AG09319 (cell line): ENCODE data around the gene OPCML.

Experiments
- DNase-seq: peaks from one replicate; pipeline ENCODE4 v3.0.0-alpha.2; 2010; ENCODE audit warnings: low read depth; ENCODE audit errors: extremely low read depth
- TF ChIP-seq, protein P1 (sequence below): IDR thresholded peaks from 2 replicates; pipeline ENCODE4 v1.5.1; 2011; ENCODE audit warnings: low read depth, mild to moderate bottlenecking, inconsistent platforms, low read length, moderate library complexity

Gene OPCML

DNA sequence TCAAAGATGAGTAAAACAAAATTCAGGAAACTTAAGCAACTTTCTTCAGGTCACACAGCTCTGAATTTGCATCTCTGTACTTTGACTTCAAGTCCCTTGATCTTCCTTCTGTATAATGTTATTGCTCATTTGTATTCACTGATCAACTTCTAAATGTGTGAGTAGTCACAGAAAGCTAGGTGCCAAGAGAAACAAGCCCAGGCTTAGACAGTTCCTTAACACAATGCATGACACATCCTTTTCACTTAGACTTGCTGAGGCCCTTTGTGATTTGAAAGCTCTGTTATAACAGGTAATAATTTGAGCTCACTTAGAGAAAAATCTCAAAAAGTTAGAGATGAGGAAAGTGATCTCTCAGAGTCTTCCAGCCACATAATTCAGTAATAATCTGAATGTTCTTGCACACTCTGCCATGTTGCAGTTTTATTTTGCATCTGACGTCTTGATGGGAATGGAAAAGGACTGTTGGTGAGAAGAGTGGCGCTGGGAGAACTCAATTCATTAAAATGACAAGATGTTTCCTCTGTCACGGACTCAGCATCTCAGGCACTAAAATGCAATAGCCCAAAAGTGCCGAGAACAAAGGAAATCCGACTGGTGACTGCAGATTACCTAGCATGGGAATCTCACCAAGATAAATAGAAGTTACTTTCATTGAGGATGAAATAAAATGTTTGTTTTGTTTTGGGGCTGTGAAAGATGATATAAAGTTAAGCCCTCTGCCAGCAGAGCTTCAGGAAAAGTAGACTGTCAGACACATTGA is 665.3 kb downstream of the OPCML start:
- TF ChIP-seq, protein P1, sequence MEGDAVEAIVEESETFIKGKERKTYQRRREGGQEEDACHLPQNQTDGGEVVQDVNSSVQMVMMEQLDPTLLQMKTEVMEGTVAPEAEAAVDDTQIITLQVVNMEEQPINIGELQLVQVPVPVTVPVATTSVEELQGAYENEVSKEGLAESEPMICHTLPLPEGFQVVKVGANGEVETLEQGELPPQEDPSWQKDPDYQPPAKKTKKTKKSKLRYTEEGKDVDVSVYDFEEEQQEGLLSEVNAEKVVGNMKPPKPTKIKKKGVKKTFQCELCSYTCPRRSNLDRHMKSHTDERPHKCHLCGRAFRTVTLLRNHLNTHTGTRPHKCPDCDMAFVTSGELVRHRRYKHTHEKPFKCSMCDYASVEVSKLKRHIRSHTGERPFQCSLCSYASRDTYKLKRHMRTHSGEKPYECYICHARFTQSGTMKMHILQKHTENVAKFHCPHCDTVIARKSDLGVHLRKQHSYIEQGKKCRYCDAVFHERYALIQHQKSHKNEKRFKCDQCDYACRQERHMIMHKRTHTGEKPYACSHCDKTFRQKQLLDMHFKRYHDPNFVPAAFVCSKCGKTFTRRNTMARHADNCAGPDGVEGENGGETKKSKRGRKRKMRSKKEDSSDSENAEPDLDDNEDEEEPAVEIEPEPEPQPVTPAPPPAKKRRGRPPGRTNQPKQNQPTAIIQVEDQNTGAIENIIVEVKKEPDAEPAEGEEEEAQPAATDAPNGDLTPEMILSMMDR: no peak
- no peak for DNase-seq

DNA sequence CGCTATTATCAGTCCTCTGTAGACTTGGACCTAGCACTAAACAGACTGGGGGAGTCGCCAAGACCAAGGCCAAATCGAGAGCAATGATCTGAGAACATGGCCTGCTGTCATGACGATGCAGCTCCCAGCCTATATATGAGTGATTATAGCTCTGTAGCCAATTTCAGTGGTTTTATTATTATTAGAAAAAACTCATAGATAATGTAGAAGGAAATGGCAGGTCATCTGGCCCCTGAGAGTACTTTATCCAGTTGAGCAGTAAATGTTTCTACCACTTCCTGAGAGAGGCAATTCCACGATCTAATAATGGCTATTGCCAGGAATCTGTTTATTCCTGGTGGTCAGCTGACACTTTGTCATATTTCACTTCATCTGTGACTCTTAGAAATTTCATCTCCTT is 666.7 kb downstream of the OPCML start:
- no peak for DNase-seq
- TF ChIP-seq, protein P1: no peak

DNA sequence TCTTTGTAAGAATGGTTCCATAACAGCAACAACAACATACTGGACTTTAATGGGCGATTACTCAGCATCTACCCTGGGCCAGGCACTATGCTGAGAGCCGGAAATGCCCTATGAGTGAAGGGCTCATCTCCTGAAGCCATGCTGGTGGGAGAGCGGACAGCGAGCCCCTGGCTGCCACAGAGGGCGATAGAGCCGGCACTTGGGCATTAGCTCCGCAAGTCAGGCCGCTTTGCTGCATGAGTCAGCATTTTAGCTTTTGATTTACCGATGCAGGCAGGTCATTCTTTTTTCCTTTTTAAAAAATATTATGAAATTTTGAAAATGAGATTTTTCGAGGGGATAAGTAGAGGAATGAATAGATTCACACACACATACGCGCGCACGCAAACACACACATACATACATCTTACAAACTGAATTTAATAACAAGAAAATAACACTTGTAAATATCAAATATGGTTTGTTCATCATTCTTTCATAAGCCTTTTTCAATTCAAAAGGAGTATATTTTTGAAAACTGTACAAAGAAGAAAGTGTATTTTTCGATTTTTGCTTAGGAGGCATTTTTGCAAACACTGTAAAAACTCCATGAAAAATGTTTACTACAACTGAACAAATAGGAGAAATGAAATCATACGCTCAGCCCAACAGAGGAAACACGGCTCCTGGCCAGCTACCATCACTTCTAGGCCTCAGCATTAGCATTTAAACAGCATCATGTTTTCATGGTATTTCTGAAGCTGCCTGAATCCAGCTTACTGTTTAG is 667.3 kb downstream of the OPCML start:
- DNase-seq: no peak
- TF ChIP-seq, protein P1: no peak

DNA sequence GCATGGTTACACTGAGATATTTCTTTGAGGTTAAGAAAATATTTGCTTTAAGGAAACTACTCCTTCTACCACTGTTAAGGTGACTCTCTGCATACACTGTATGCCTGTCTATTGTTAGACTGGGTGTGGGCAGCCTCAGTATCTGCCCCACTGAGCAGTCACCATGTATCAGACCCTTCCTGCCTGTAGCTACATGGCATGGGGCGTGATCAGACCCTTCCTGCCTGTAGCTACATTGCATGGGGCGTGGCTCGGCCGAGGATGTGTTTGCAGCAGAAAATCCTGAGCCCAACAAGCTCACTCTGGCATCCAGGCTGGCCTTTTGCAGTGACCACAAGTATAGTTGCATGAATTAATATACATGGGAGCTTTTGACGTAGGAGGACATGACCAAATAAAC is 669.4 kb downstream of the OPCML start:
- TF ChIP-seq, protein P1: no peak
- DNase-seq: no peak

DNA sequence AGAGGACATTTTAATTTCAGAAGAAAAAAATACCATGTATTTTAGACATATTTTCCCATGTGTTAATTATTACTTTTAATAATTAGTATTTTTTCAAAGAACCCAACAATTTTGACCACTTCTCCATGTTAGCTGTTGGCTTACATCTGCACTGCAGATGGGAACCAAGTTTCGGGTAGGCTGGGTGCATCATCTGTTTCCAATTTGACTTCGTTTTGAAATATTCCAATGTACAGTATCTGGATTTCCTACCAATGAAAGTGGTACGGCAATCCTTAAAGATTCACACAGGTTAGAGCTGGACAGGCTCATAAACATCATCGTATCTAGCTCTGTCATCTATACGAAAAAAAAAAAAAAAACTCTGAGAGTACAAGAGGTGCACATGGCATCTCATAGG is 670.2 kb downstream of the OPCML start:
- DNase-seq: no peak

DNA sequence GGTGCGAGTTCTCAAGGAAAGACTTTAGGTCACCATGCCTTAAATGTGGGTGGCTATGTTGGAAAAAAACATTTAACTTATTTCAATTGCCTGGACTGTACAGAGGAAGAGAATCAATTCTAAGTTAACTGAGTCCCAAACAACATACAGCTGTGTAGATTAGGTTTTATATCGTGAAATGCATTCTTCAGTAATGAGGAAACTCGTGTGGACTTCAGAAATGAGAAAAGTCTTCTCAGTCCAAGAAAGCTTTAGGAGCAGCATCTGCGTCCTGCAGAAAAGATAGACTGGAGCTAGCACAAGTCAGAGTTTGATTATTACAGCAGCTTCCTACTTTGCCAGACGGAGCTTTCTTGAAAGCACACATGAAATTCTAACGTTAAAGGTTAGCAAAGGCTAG is 673.0 kb downstream of the OPCML start:
- DNase-seq: no peak
- TF ChIP-seq, protein P1: no peak

More for the DNA sequence above, 670.2 kb downstream of the OPCML start:
- TF ChIP-seq, protein P1: no peak

DNA sequence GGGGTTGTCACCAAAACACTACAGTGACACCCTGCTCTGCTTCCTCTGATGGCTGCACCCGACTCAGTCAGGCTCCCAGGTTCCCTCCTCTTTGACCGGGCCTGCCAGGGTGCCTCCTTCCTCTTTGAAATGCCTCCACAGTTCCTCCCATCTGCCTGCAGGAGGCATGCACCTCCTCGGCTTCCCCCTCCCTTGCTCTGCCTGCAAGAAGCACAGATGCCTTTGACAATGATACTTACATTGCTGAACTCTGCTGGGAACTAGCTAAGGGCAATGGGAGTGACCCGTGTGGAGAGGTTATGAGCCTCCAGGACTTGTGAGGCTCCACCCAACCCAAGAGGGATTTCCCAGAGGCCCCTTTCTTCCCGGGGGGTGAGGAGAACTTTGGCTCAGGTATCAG is 674.1 kb downstream of the OPCML start:
- no peak for DNase-seq
- TF ChIP-seq, protein P1: no peak
